GM18498 (cell line): ENCODE results near the gene FOXO6.
"Not testable (repeated sequence)": the region's sequence is repeated elsewhere in the genome, so short reads cannot be mapped to it uniquely, and the experiment has no call there.

Experiments used
- ATAC-seq: cut with Tn5 transposase; IDR thresholded peaks from one replicate; pipeline ENCODE4 v1.9.1; 2021; ENCODE audit warnings: mild to moderate bottlenecking, moderate library complexity; ENCODE audit not compliant: unreplicated experiment

The FOXO6 gene

GRCh38 chr1:41328780-41329640 is 32.2 kb upstream of the FOXO6 start:
- no peak for ATAC-seq

- ATAC-seq: no peak
Observed at GRCh38 chr1:41329662-41330587, 31.3 kb upstream of the FOXO6 start.

- no peak for ATAC-seq
Observed at GRCh38 chr1:41330588-41331545, 30.4 kb upstream of the FOXO6 start.

- no peak for ATAC-seq
Observed at GRCh38 chr1:41331546-41331917, 29.7 kb upstream of the FOXO6 start.

GRCh38 chr1:41332161-41332560 is 29.1 kb upstream of the FOXO6 start:
- ATAC-seq: not testable (repeated sequence)

- ATAC-seq: no peak
Observed at GRCh38 chr1:41333146-41333784, 28.0 kb upstream of the FOXO6 start.

GRCh38 chr1:41338820-41339219 is 22.4 kb upstream of the FOXO6 start:
- ATAC-seq: no peak

- ATAC-seq: no peak
Observed at GRCh38 chr1:41340655-41341364, 20.4 kb upstream of the FOXO6 start.

GRCh38 chr1:41341365-41341683 is 19.9 kb upstream of the FOXO6 start:
- no peak for ATAC-seq

- no peak for ATAC-seq
Observed at GRCh38 chr1:41341772-41342562, 19.3 kb upstream of the FOXO6 start.

GRCh38 chr1:41342774-41343355 is 18.4 kb upstream of the FOXO6 start:
- ATAC-seq: no peak

- ATAC-seq: peak; percentile 44
Observed at GRCh38 chr1:41343790-41344699, 17.2 kb upstream of the FOXO6 start.

GRCh38 chr1:41344708-41345159 is 16.5 kb upstream of the FOXO6 start:
- ATAC-seq: peak; percentile 32

- no peak for ATAC-seq
Observed at GRCh38 chr1:41345434-41346075, 15.7 kb upstream of the FOXO6 start.

GRCh38 chr1:41347276-41347675 is 14.0 kb upstream of the FOXO6 start:
- no peak for ATAC-seq

- ATAC-seq: no peak
Observed at GRCh38 chr1:41348394-41348793, 12.8 kb upstream of the FOXO6 start.
